Measurements from ENCODE around the gene FNDC3B.

DNA sequence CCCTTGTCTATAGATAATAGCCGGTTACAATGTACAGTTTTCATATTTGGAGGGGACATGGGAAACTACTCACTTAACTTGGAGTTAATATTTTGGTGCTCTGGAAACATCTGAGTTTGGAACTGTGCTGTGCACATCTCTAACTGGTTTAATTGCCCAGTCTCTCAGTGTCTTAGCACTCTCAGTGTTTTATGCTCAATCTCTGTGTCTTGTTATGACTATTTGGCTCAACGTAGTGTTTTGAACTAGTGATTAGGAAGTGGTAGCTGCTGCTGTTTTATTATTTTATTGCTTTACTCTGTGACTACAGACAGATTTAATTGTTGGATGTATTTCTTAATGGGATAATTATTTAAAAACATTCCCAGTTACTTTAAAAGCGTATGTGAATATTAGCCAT lies 17.0 kb downstream of the FNDC3B start:
- TF ChIP-seq, protein P1, sequence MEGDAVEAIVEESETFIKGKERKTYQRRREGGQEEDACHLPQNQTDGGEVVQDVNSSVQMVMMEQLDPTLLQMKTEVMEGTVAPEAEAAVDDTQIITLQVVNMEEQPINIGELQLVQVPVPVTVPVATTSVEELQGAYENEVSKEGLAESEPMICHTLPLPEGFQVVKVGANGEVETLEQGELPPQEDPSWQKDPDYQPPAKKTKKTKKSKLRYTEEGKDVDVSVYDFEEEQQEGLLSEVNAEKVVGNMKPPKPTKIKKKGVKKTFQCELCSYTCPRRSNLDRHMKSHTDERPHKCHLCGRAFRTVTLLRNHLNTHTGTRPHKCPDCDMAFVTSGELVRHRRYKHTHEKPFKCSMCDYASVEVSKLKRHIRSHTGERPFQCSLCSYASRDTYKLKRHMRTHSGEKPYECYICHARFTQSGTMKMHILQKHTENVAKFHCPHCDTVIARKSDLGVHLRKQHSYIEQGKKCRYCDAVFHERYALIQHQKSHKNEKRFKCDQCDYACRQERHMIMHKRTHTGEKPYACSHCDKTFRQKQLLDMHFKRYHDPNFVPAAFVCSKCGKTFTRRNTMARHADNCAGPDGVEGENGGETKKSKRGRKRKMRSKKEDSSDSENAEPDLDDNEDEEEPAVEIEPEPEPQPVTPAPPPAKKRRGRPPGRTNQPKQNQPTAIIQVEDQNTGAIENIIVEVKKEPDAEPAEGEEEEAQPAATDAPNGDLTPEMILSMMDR (IDR thresholded peaks at IDR 0.05), result no peak
- no peak for TF ChIP-seq POLR2AphosphoS5 (IDR thresholded peaks at IDR 0.05; ENCODE audit: insufficient read depth in 1 of 2, low read depth in 1 of 2)

Data from vagina (tissue), 2 donors.